HepG2 (cell line): ENCODE results near the gene TOMM20. TPM values are rescaled to one million over a fixed set of nuclear protein-coding genes. Genes with fewer than 3 reads are reported as not detected.

ENCODE experiments used
- ATAC-seq: fragments of 200-7000 bp; cut with Tn5 transposase; 3 replicates; pipeline ENCODE4 v1.9.1; 2020; ENCODE audit warnings: mild to moderate bottlenecking, moderate library complexity
- BruUV-seq: library from RNA; stranded (reverse); fragments of 400-500 nt; replicated peaks from 2 replicates; lab custom pipeline; 2021; lab: Mats Ljungman, UMichigan
- CTCF ChIA-PET: fragments of 300-600 bp; formaldehyde crosslinking; extraction: SDS; loops from one replicate; lab custom pipeline; 2021; ENCODE audit warnings: low total read pairs, inconsistent platforms, low intra/inter-chr PET ratio; lab: Yijun Ruan, JAX
- POLR2A ChIA-PET: fragments of 350-600 bp; sonication (Branson Sonifier 250); formaldehyde crosslinking; loops from one replicate; lab custom pipeline; 2020; ENCODE audit warnings: antibody characterized with exemption, inconsistent platforms; lab: Yijun Ruan, JAX
- DNase-seq: peaks from one replicate; pipeline ENCODE4 v3.0.0-alpha.2; 2015; ENCODE audit warnings: low spot score
- FAIRE-seq: peaks from 3 replicates; lab custom pipeline; 2011; peaks lifted over from hg19 to GRCh38; lab: Jason Lieb, UNC
- H2AFZ ChIP-seq: one replicate; pipeline ENCODE4 v1.6.1; 2011; ENCODE audit warnings: low read length, inconsistent platforms
- H3K27ac ChIP-seq: fragments of 300-600 bp; 3 replicates; pipeline ENCODE4 v1.8.0; 2011; ENCODE audit warnings: mixed run types, mild to moderate bottlenecking, mixed read lengths, low read length, inconsistent platforms; ENCODE audit not compliant: insufficient read depth; ENCODE audit errors: extremely low read length
- H3K27me3 ChIP-seq, 2 experiments: fragments of 200-600 bp in 1 of 2; 2 replicates in 1 of 2; 3 replicates in 1 of 2; pipeline versions ENCODE4 v1.6.0 to v1.8.0; 2011; ENCODE audit warnings: low read length in 2 of 2, mild to moderate bottlenecking in 2 of 2, moderate library complexity in 2 of 2, inconsistent platforms in 1 of 2; ENCODE audit not compliant: insufficient read depth in 2 of 2, control insufficient read depth in 1 of 2
- H3K36me3 ChIP-seq, 2 experiments: fragments of 200-600 bp in 1 of 2; replicated peaks in 1 of 2; 2 replicates in 1 of 2; 3 replicates in 1 of 2; pipeline versions ENCODE4 v1.5.1 to v1.8.0; 2011; ENCODE audit warnings: low read length in 2 of 2, inconsistent platforms in 1 of 2; ENCODE audit not compliant: insufficient read depth in 2 of 2, control insufficient read depth in 1 of 2
- H3K4me1 ChIP-seq: 2 replicates; pipeline ENCODE4 v1.5.1; 2012; ENCODE audit warnings: low read length, inconsistent platforms; ENCODE audit not compliant: insufficient read depth
- H3K4me2 ChIP-seq: 2 replicates; pipeline ENCODE4 v1.6.0; 2011; ENCODE audit warnings: low read depth, low read length, inconsistent platforms
- H3K4me3 ChIP-seq, 3 experiments: fragments of 200-600 bp in 1 of 3; sonication (generic), shearing (Covaris generic) in 1 of 3; replicated peaks in 1 of 3; 2 replicates each; pipeline ENCODE4 v1.5.1; 2011 to 2016; ENCODE audit warnings: low read length in 3 of 3, inconsistent platforms in 2 of 3, low read depth in 2 of 3, mild to moderate bottlenecking in 2 of 3, control low read depth in 1 of 3, mixed read lengths in 1 of 3; ENCODE audit not compliant: insufficient read depth in 1 of 3
- H3K79me2 ChIP-seq: one replicate; pipeline ENCODE4 v1.6.1; 2011; ENCODE audit warnings: low read length, inconsistent platforms; ENCODE audit not compliant: insufficient read depth
- H3K9ac ChIP-seq: 2 replicates; pipeline ENCODE4 v1.6.0; 2011; ENCODE audit warnings: mild to moderate bottlenecking, low read depth, low read length, inconsistent platforms; ENCODE audit not compliant: insufficient read depth
- H3K9me3 ChIP-seq: 2 replicates; pipeline ENCODE4 v1.5.1; 2012; ENCODE audit warnings: mild to moderate bottlenecking, low read length
- H4K20me1 ChIP-seq: 2 replicates; pipeline ENCODE4 v1.6.0; 2011; ENCODE audit warnings: inconsistent platforms, mild to moderate bottlenecking, low read length, moderate library complexity; ENCODE audit not compliant: insufficient read depth
- E2F2 ChIP-seq: sonication (generic); formaldehyde crosslinking; IDR thresholded peaks from 2 replicates; pipeline ENCODE4 v1.4.0; 2020; ENCODE audit warnings: missing genetic modification reagents, borderline replicate concordance
- ZNF121 ChIP-seq: sonication (generic); formaldehyde crosslinking; IDR thresholded peaks from 2 replicates; pipeline ENCODE4 v1.5.0; 2020; ENCODE audit warnings: mild to moderate bottlenecking, missing genetic modification reagents
- ZNF770 ChIP-seq: sonication (generic); formaldehyde crosslinking; IDR thresholded peaks from 2 replicates; pipeline ENCODE4 v1.5.0; 2020; ENCODE audit warnings: mild to moderate bottlenecking, missing genetic modification reagents
- WGBS: methylation state at CpG from one replicate; pipeline ENCODE4 v1.1.6; 2017; ENCODE audit warnings: low lambda C conversion rate; 5-methylcytosine and 5-hydroxymethylcytosine counted together
- in situ Hi-C: cut with HindIII; loops from 2 replicates; pipeline ENCODE4 v1.10.0; 2017; ENCODE audit warnings: low pct_unique_long_range_greater_than_20kb; ENCODE audit not compliant: extremely low pct_ligation_motif_present
- intact Hi-C: fragments of 100-400 bp; cut with micrococcal nuclease; formaldehyde crosslinking; loops from one replicate; pipeline ENCODE4 v1.10.0; 2022; ENCODE audit not compliant: unreplicated experiment
- polyA plus RNA-seq, 8 experiments: library from polyadenylated mRNA; depleted of rRNA in 3 of 8; stranded (reverse) in 7 of 8; unstranded in 1 of 8; fragments of >200 nt; fragmentation: Illumina TruSeq in 4 of 8; extraction: Trizol in 4 of 8; gene quantifications; 2 replicates each; pipeline versions ENCODE4 v1.2.1 to v1.2.3, GENCODE V29; 2011 to 2016; ENCODE audit warnings: low read depth in 4 of 8, missing spikeins in 1 of 8, mixed read lengths in 1 of 8; ENCODE audit not compliant: insufficient read depth in 1 of 8
- total RNA-seq, 5 experiments: library from RNA; depleted of rRNA; stranded (reverse); fragments of >200 nt; fragmentation: Illumina TruSeq; extraction: Trizol; gene quantifications; 2 replicates each; pipeline ENCODE4 v1.2.3, GENCODE V29; 2016; ENCODE audit warnings: low read depth in 1 of 5
- TF ChIP-seq, protein P1 (sequence below): sonication (generic); formaldehyde crosslinking; IDR thresholded peaks from 2 replicates; pipeline ENCODE4 v1.5.1; 2020; ENCODE audit warnings: missing genetic modification reagents, mild to moderate bottlenecking, borderline replicate concordance
- TF ChIP-seq, protein P2 (sequence below): sonication (generic); formaldehyde crosslinking; IDR thresholded peaks from 2 replicates; pipeline ENCODE4 v1.8.0; 2022; ENCODE audit warnings: low read depth, missing genetic modification reagents
- TF ChIP-seq, protein P3 (sequence below): sonication (generic); formaldehyde crosslinking; IDR thresholded peaks from 2 replicates; pipeline ENCODE4 v1.5.0; 2020; ENCODE audit warnings: missing genetic modification reagents, mild to moderate bottlenecking, borderline replicate concordance

TOMM20 gene
- total and polyA plus RNA-seq, 2 of the 13 experiments (the other 11 are each of a cell fraction or from before 2014, with no cell fraction given) = 153 to 376 TPM

GRCh38 chr1:235088907-235089306 is 39.7 kb downstream of the TOMM20 start:
- no peak overlapping the region for H2AFZ ChIP-seq
- no peaks in the 10 kb centered on the region for H3K79me2 ChIP-seq
- 96% methylated on average over 5 of the region's 7 CpGs for WGBS
- no peaks in the 10 kb centered on the region for H4K20me1 ChIP-seq
- H3K27ac ChIP-seq = no peak overlapping the region
- FAIRE-seq = no peak
- no peak overlapping the region for H3K9ac ChIP-seq
- no peaks in the 10 kb centered on the region for H3K9me3 ChIP-seq
- intact Hi-C loops (loop anchor here (10.0 kb wide), 1 partner anchor 334 kb away; no protein-coding TSS in a partner anchor), in situ Hi-C loops (loop anchor here (10.0 kb wide), 2 partner anchors 194 to 364 kb away; no protein-coding TSS in a partner anchor)
- TF ChIP-seq, protein P1, sequence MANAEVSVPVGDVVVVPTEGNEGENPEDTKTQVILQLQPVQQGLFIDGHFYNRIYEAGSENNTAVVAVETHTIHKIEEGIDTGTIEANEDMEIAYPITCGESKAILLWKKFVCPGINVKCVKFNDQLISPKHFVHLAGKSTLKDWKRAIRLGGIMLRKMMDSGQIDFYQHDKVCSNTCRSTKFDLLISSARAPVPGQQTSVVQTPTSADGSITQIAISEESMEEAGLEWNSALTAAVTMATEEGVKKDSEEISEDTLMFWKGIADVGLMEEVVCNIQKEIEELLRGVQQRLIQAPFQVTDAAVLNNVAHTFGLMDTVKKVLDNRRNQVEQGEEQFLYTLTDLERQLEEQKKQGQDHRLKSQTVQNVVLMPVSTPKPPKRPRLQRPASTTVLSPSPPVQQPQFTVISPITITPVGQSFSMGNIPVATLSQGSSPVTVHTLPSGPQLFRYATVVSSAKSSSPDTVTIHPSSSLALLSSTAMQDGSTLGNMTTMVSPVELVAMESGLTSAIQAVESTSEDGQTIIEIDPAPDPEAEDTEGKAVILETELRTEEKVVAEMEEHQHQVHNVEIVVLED (CRISPR knock-in tag) = no peak
- TF ChIP-seq ZNF121 (CRISPR knock-in tag) (peak; percentile 32; the same call in 1 of the 2 replicates), E2F2 (no peak), ZNF770 (CRISPR knock-in tag) (peak; percentile 58; the same call in 1 of the 2 replicates)
- TF ChIP-seq, protein P2, sequence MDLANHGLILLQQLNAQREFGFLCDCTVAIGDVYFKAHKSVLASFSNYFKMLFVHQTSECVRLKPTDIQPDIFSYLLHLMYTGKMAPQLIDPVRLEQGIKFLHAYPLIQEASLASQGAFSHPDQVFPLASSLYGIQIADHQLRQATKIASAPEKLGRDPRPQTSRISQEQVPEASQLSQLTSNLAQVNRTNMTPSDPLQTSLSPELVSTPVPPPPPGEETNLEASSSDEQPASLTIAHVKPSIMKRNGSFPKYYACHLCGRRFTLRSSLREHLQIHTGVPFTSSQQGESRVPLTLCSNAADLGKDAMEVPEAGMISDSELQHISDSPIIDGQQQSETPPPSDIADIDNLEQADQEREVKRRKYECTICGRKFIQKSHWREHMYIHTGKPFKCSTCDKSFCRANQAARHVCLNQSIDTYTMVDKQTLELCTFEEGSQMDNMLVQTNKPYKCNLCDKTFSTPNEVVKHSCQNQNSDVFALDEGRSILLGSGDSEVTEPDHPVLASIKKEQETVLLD = no peak
- TF ChIP-seq, protein P3, sequence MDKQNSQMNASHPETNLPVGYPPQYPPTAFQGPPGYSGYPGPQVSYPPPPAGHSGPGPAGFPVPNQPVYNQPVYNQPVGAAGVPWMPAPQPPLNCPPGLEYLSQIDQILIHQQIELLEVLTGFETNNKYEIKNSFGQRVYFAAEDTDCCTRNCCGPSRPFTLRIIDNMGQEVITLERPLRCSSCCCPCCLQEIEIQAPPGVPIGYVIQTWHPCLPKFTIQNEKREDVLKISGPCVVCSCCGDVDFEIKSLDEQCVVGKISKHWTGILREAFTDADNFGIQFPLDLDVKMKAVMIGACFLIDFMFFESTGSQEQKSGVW = no peak
- no peaks in the 10 kb centered on the region for H3K36me3 ChIP-seq
- ChIA-PET CTCF (no interaction called here), POLR2A (interaction anchor here (2.1 kb wide), 1 partner anchor 113 kb away, joined by 7 read pairs; no protein-coding TSS in a partner anchor)
- no peak overlapping the region for H3K4me2 ChIP-seq
- no peak for DNase-seq
- no TSS peak for BruUV-seq
- no peaks in the 10 kb centered on the region for H3K27me3 ChIP-seq
- no peak overlapping the region for H3K4me3 ChIP-seq
- ATAC-seq = no peak
- peaks cover 53% of the 10 kb centered on the region for H3K4me1 ChIP-seq
